H1 (cell line): Measurements from ENCODE around the gene NFX1.
"Not testable (repeated sequence)": the region's sequence is repeated elsewhere in the genome, so short reads cannot be mapped to it uniquely, and the experiment has no call there.

ENCODE experiments used
- CEBPB ChIP-seq: IDR thresholded peaks from 2 replicates; pipeline ENCODE4 v1.6.1; 2012; ENCODE audit warnings: low read depth, low read length
- CTCF ChIP-seq, 3 experiments: IDR thresholded peaks; 1 replicate in 2 of 3; 2 replicates in 1 of 3; pipeline versions ENCODE4 v1.5.1 to v1.6.1; 2011; ENCODE audit warnings: low read length in 3 of 3, mild to moderate bottlenecking in 3 of 3, inconsistent platforms in 2 of 3, low read depth in 1 of 3, moderate library complexity in 1 of 3; ENCODE audit not compliant: insufficient read depth in 1 of 3; ENCODE audit errors: control extremely low read depth in 1 of 3
- GABPA ChIP-seq: IDR thresholded peaks from 2 replicates; pipeline ENCODE4 v1.6.1; 2011; ENCODE audit warnings: mild to moderate bottlenecking, low read length, moderate library complexity, borderline replicate concordance; ENCODE audit not compliant: insufficient read depth
- HDAC2 ChIP-seq, 2 experiments: fragments of 300-600 bp in 1 of 2; sonication (generic) in 1 of 2; IDR thresholded peaks; 2 replicates each; pipeline ENCODE4 v1.6.1; 2011 to 2012; ENCODE audit warnings: low read depth in 2 of 2, low read length in 2 of 2, mild to moderate bottlenecking in 2 of 2, moderate library complexity in 2 of 2, borderline replicate concordance in 1 of 2, inconsistent platforms in 1 of 2
- MAX ChIP-seq: IDR thresholded peaks from 2 replicates; pipeline ENCODE4 v1.6.1; 2012; ENCODE audit warnings: inconsistent platforms
- POLR2A ChIP-seq, 2 experiments: IDR thresholded peaks; 1 replicate in 1 of 2; 2 replicates in 1 of 2; pipeline ENCODE4 v1.6.1; 2011; ENCODE audit warnings: low read depth in 2 of 2, low read length in 2 of 2, mild to moderate bottlenecking in 2 of 2; ENCODE audit errors: control extremely low read depth in 1 of 2
- TAF1 ChIP-seq: IDR thresholded peaks from 2 replicates; pipeline ENCODE4 v1.6.1; 2011; ENCODE audit warnings: mild to moderate bottlenecking, low read depth, low read length
- TEAD4 ChIP-seq: IDR thresholded peaks from 2 replicates; pipeline ENCODE4 v1.6.1; 2012; ENCODE audit warnings: low read depth, low read length, inconsistent platforms, mixed read lengths
- ZNF274 ChIP-seq: IDR thresholded peaks from 2 replicates; pipeline ENCODE4 v1.7.0; 2012; ENCODE audit warnings: low read length, borderline replicate concordance; ENCODE audit errors: extremely low read depth

- TF ChIP-seq MAX; CTCF (IDR thresholded peaks at IDR 0.05; ENCODE audit: control extremely low read depth in 1 of 3, insufficient read depth in 1 of 3, low read depth in 1 of 3, low read length in 3 of 3); TAF1; TEAD4; HDAC2 (IDR thresholded peaks at IDR 0.05; ENCODE audit: borderline replicate concordance in 1 of 2, low read depth in 2 of 2, low read length in 2 of 2); ZNF274; GABPA; CEBPB; POLR2A (IDR thresholded peaks at IDR 0.05; ENCODE audit: control extremely low read depth in 1 of 2, low read depth in 2 of 2, low read length in 2 of 2): not testable (repeated sequence)
Observed at GRCh38 chr9:33391111-33391771, 100.9 kb downstream of the NFX1 start.
